Gastroesophageal sphincter (tissue), 4 donors: ENCODE measurements around the gene ROR2. TPM values are rescaled to one million over a fixed set of nuclear protein-coding genes. Genes with fewer than 3 reads are reported as not detected.

ENCODE experiments used
- ATAC-seq: fragments of 150-250 bp; one replicate; pipeline ENCODE4 v1.9.1; 2016; ENCODE audit warnings: mild to moderate bottlenecking, moderate library complexity
- H3K27ac ChIP-seq, 4 donors: fragments of 200-600 bp; sonication (generic) in 3 of 4; 1 replicate in 3 of 4; 2 replicates in 1 of 4; pipeline ENCODE4 v1.5.1; 2016 to 2019
- H3K27me3 ChIP-seq: fragments of 200-600 bp; sonication (generic); one replicate; pipeline ENCODE4 v1.5.1; 2019
- H3K36me3 ChIP-seq, 2 donors: fragments of 200-600 bp; sonication (generic); one replicate each; pipeline ENCODE4 v1.5.1; 2019; ENCODE audit warnings: control low read depth in 1 of 2
- H3K4me1 ChIP-seq, 3 donors: fragments of 200-600 bp; sonication (generic); 1 replicate in 2 of 3; 2 replicates in 1 of 3; pipeline ENCODE4 v1.5.1; 2016 to 2019; ENCODE audit warnings: control low read depth in 2 of 3
- H3K4me3 ChIP-seq, 2 donors: fragments of 200-600 bp; sonication (generic); one replicate each; pipeline ENCODE4 v1.5.1; 2019; ENCODE audit warnings: mild to moderate bottlenecking in 1 of 2, moderate library complexity in 1 of 2
- H3K9me3 ChIP-seq, 3 donors: fragments of 200-600 bp; sonication (generic); one replicate each; pipeline ENCODE4 v1.5.1; 2017 to 2019; ENCODE audit warnings: control low read depth in 2 of 3
- CTCF ChIP-seq, 4 experiments: fragments of 200-600 bp in 2 of 4; fragments of 450-650 bp in 2 of 4; sonication (generic) in 1 of 4; IDR thresholded peaks; one replicate each; pipeline ENCODE4 v1.5.1; 2017 to 2019; ENCODE audit warnings: antibody characterized with exemption in 4 of 4, mild to moderate bottlenecking in 2 of 4, moderate library complexity in 2 of 4
- EP300 ChIP-seq: sonication (generic); formaldehyde crosslinking; IDR thresholded peaks from one replicate; pipeline ENCODE4 v1.6.1; 2017; ENCODE audit warnings: antibody characterized with exemption, mild to moderate bottlenecking
- POLR2A ChIP-seq, 2 donors: fragments of 450-650 bp; IDR thresholded peaks; one replicate each; pipeline ENCODE4 v1.6.1; 2017; ENCODE audit warnings: antibody characterized with exemption in 2 of 2, mild to moderate bottlenecking in 2 of 2, moderate library complexity in 1 of 2
- POLR2AphosphoS5 ChIP-seq: sonication (generic); formaldehyde crosslinking; IDR thresholded peaks from one replicate; pipeline ENCODE4 v1.6.1; 2017; ENCODE audit warnings: antibody characterized with exemption
- WGBS, 2 donors: methylation state at CpG; one replicate each; pipeline ENCODE4 v1.1.5; 2018; ENCODE audit warnings: low coverage in 1 of 2; 5-methylcytosine and 5-hydroxymethylcytosine counted together
- total RNA-seq, 4 donors: library from RNA; depleted of rRNA; stranded (reverse); fragments of >200 nt; gene quantifications; one replicate each; pipeline ENCODE4 v1.1.0, GENCODE V29; 2016

Gene ROR2
- total RNA-seq, 4 donors from 2014 or later, result 40.8 to 69.1 (median 63.2) TPM

- H3K4me3 ChIP-seq, result no peak overlapping the region
- no peaks in the 10 kb centered on the region for H3K36me3 ChIP-seq
- TF ChIP-seq CTCF (IDR thresholded peaks at IDR 0.05) (no peak), EP300 (no peak), POLR2A (IDR thresholded peaks at IDR 0.05) (no peak), POLR2AphosphoS5 (no peak)
- H3K27ac ChIP-seq, result no peak overlapping the region
- peak; percentile 54 for ATAC-seq
- H3K4me1 ChIP-seq, result peaks cover 0 to 10% (median 0%) of the 10 kb centered on the region in 3 donors
- WGBS, 2 donors, result 58 to 86% methylated on average over 5 of the region's 5 CpGs
- H3K27me3 ChIP-seq, result no peaks in the 10 kb centered on the region
- peaks cover 0 to 10% (median 0%) of the 10 kb centered on the region in 3 donors for H3K9me3 ChIP-seq
Measured at GRCh38 chr9:91958174-91958573, 8.1 kb upstream of the ROR2 start.

GRCh38 chr9:91954841-91955471, 4.9 kb upstream of the ROR2 start:
- Histone ChIP-seq H3K36me3 (no peaks in the 10 kb centered on the region), H3K27me3 (peaks cover 11% of the 10 kb centered on the region), H3K4me3 (peak overlapping the region in 1 of 2 donors; percentile 19), H3K9me3 (peaks cover 0 to 6% (median 0%) of the 10 kb centered on the region in 3 donors), H3K27ac (peak overlapping the region in 1 of 4 donors; percentile 11), H3K4me1 (peaks cover 0 to 28% (median 0%) of the 10 kb centered on the region in 3 donors)
- WGBS, 2 donors, result 23 to 100% methylated on average over 1 to 6 of the region's 6 CpGs
- TF ChIP-seq POLR2A (IDR thresholded peaks at IDR 0.05) (no peak), CTCF (IDR thresholded peaks at IDR 0.05) (peak; percentile 45 to 71 (median 64))
- peak; percentile 15 for ATAC-seq

GRCh38 chr9:91953718-91954117, 3.7 kb upstream of the ROR2 start:
- H3K4me1 ChIP-seq, result peaks cover 0 to 40% (median 0%) of the 10 kb centered on the region in 3 donors
- H3K4me3 ChIP-seq, result no peak overlapping the region
- WGBS, 2 donors, result 89 to 100% methylated on average over 3 to 6 of the region's 6 CpGs
- TF ChIP-seq POLR2A (IDR thresholded peaks at IDR 0.05), result no peak
- TF ChIP-seq EP300, result no peak
- H3K27me3 ChIP-seq, result peaks cover 24% of the 10 kb centered on the region
- H3K27ac ChIP-seq, result no peak overlapping the region
- no peak for ATAC-seq
- peaks cover 0 to 6% (median 0%) of the 10 kb centered on the region in 3 donors for H3K9me3 ChIP-seq
- H3K36me3 ChIP-seq, result no peaks in the 10 kb centered on the region

- Histone ChIP-seq H3K4me3 (no peak overlapping the region), H3K36me3 (no peaks in the 10 kb centered on the region), H3K9me3 (peaks cover 0 to 6% (median 0%) of the 10 kb centered on the region in 3 donors), H3K27ac (no peak overlapping the region), H3K4me1 (peaks cover 0 to 56% (median 1%) of the 10 kb centered on the region in 3 donors), H3K27me3 (peaks cover 25% of the 10 kb centered on the region)
- WGBS, 2 donors, result 60 to 90% methylated on average over 2 to 4 of the region's 6 CpGs
- ATAC-seq, result no peak
- TF ChIP-seq POLR2AphosphoS5 (peak; percentile 47), EP300 (no peak), CTCF (IDR thresholded peaks at IDR 0.05) (no peak), POLR2A (IDR thresholded peaks at IDR 0.05) (no peak)
Measured at GRCh38 chr9:91951944-91952520, 2.0 kb upstream of the ROR2 start.

GRCh38 chr9:91949392-91949945, 559 bp downstream of the ROR2 start:
- no CpG with 5 or more reads among the region's 61 CpGs for WGBS, 2 donors
- Histone ChIP-seq H3K9me3 (peaks cover 0 to 6% (median 0%) of the 10 kb centered on the region in 3 donors), H3K27me3 (peaks cover 25% of the 10 kb centered on the region), H3K36me3 (no peaks in the 10 kb centered on the region), H3K4me1 (peaks cover 4 to 73% (median 11%) of the 10 kb centered on the region in 3 donors), H3K27ac (peak overlapping the region; percentile 80 to 96 (median 92)), H3K4me3 (peak overlapping the region; percentile 79 to 83)
- ATAC-seq, result no peak
- TF ChIP-seq POLR2AphosphoS5 (no peak), CTCF (IDR thresholded peaks at IDR 0.05) (no peak), EP300 (no peak)
